Measurements from ENCODE around the gene CIB1.
A peak's percentile ranks its signal among the peaks of the same experiment; 100 is the strongest.

CIB1 gene

GRCh38 chr15:90219421-90220141 is 14.2 kb downstream of the CIB1 start:
- 66% methylated on average over 17 of the region's 17 CpGs for WGBS (ENCODE audit: insufficient coverage)
- peak; percentile 29 to 65 (median 52) for DNase-seq
- CTCF ChIA-PET, result interaction anchor here (0.8 to 3.9 kb wide), 13 partner anchors 11 to 136 kb away, joined by 3 to 17 read pairs (median 4); partner anchors contain the start of genes CIB1 and GDPGP1

DNA sequence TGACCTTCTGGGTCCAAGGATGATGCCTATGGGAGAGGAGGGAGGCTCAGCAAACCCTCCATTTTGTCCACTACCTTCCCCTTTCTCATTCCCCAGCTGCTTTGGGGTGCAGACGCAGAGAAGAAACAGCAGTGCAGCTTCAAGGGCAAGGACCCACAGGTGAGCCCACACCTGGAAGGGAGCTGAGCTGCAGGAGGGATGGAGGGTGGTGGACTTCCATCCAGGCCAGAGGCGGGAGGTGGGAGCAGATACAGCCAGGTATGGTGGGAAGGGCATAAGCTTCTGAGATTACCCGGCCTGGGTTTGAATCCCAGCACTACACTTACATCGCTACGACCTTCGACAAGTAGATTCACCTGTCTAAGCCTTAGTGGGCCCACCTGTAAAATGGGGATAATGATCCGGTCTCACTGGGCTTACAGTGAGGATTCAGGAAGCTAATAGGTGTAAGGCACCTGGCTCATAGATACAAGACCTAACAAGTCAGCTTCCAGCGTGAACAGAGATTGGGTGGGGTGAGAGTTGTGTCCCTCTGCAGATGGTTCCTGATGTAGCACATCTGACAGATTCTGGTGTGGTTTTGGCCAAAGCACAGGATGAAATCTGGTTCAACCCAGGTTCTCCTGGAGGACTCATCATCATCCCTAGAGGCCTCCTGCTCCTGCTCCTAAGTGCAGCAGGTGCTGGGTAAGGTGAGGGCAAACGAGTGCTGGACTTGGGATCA is 15.9 kb downstream of the CIB1 start:
- ChIA-PET CTCF (interaction anchor here (0.8 to 3.9 kb wide), 12 partner anchors 9 to 78 kb away, joined by 3 to 17 read pairs (median 5); partner anchors contain the start of genes CIB1, GDPGP1 and SEMA4B), POLR2A (no interaction called here)
- H3K4me3 ChIP-seq (ENCODE audit: control insufficient read depth in 1 of 7, extremely low read depth in 1 of 7, insufficient read depth in 4 of 7, low read depth in 2 of 7, low read length in 6 of 7), result no peak overlapping the region
- H3K36me3 ChIP-seq (ENCODE audit: control insufficient read depth in 4 of 4, insufficient read depth in 4 of 4, low read length in 3 of 4), result peaks cover 0 to 6% (median 1%) of the 10 kb centered on the region in 4 experiments
- 98% methylated on average over 7 of the region's 9 CpGs for WGBS (ENCODE audit: insufficient coverage)
- H3K27me3 ChIP-seq (replicated peaks in 2 of 5; ENCODE audit: control insufficient read depth in 4 of 5, insufficient read depth in 5 of 5, low read length in 4 of 5), result no peaks in the 10 kb centered on the region
- no peak overlapping the region for H3K27ac ChIP-seq (ENCODE audit: insufficient read depth in 1 of 2, low read depth in 1 of 2, low read length in 2 of 2, poor library complexity in 1 of 2, severe bottlenecking in 2 of 2)
- no peaks in the 10 kb centered on the region for H3K9me3 ChIP-seq (ENCODE audit: control extremely low read depth in 1 of 5, control insufficient read depth in 4 of 5, insufficient read depth in 2 of 5, low read depth in 1 of 5, low read length in 4 of 5)
- no peak for DNase-seq
- peaks cover 0 to 12% (median 11%) of the 10 kb centered on the region in 4 experiments for H3K4me1 ChIP-seq (ENCODE audit: control extremely low read depth in 1 of 4, control insufficient read depth in 4 of 4, insufficient read depth in 4 of 4, low read length in 3 of 4)

More at GRCh38 chr15:90219421-90220141, 14.2 kb downstream of the CIB1 start:
- no peaks in the 10 kb centered on the region for H3K4me1 ChIP-seq (ENCODE audit: control extremely low read depth in 1 of 4, control insufficient read depth in 4 of 4, insufficient read depth in 4 of 4, low read length in 3 of 4)
- POLR2A ChIA-PET, result no interaction called here
- no peaks in the 10 kb centered on the region for H3K27me3 ChIP-seq (replicated peaks in 2 of 5; ENCODE audit: control insufficient read depth in 4 of 5, insufficient read depth in 5 of 5, low read length in 4 of 5)
- no peak overlapping the region for H3K27ac ChIP-seq (ENCODE audit: insufficient read depth in 1 of 2, low read depth in 1 of 2, low read length in 2 of 2, poor library complexity in 1 of 2, severe bottlenecking in 2 of 2)
- H3K36me3 ChIP-seq (ENCODE audit: control insufficient read depth in 4 of 4, insufficient read depth in 4 of 4, low read length in 3 of 4), result peaks cover 2 to 13% (median 4%) of the 10 kb centered on the region in 4 experiments
- H3K9me3 ChIP-seq (ENCODE audit: control extremely low read depth in 1 of 5, control insufficient read depth in 4 of 5, insufficient read depth in 2 of 5, low read depth in 1 of 5, low read length in 4 of 5), result no peaks in the 10 kb centered on the region
- H3K4me3 ChIP-seq (ENCODE audit: control insufficient read depth in 1 of 7, extremely low read depth in 1 of 7, insufficient read depth in 4 of 7, low read depth in 2 of 7, low read length in 6 of 7), result no peak overlapping the region

DNA sequence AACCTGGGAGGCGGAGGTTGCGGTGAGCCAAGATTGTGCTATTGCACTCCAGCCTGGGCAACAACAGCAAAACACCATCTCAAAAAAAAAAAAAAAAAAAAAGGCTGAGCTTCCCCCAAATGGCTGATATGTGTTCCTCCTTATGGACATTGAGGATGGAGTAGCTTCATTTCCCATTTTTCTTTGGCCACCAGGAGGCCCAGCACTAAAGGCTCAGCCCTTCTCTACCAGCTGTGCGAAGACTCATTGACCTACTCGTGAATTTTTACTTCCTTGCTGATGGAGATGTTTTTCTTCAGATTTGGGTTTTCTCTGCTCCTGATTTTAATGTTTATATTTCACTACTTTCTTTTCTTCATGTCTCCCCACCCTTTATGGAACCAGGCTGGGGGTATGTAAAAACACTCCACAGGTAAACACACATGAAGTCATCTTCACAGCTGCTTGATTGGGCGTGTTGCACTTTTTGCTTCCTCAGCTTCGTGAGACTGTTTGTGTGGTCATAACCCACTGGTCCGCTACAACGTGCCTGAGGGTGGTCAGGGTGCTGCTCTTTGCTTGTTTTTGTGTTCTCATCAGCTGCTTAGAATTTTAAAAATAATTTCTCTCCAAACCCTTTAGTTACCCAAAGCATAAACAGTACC is 19.1 kb downstream of the CIB1 start:
- ChIA-PET POLR2A (interaction anchor here (0.9 kb wide), 1 partner anchor 113 kb away, joined by 5 read pairs; the partner anchor contains the start of gene IDH2), CTCF (interaction anchor here (0.6 to 2.5 kb wide), 17 partner anchors 9 to 461 kb away, joined by 3 to 14 read pairs (median 4); partner anchors contain the start of gene SEMA4B)
- peaks cover 0 to 36% (median 27%) of the 10 kb centered on the region in 4 experiments for H3K4me1 ChIP-seq (ENCODE audit: control extremely low read depth in 1 of 4, control insufficient read depth in 4 of 4, insufficient read depth in 4 of 4, low read length in 3 of 4)
- peaks cover 0 to 4% (median 1%) of the 10 kb centered on the region in 4 experiments for H3K36me3 ChIP-seq (ENCODE audit: control insufficient read depth in 4 of 4, insufficient read depth in 4 of 4, low read length in 3 of 4)
- H3K27ac ChIP-seq (ENCODE audit: insufficient read depth in 1 of 2, low read depth in 1 of 2, low read length in 2 of 2, poor library complexity in 1 of 2, severe bottlenecking in 2 of 2), result no peak overlapping the region
- H3K4me3 ChIP-seq (ENCODE audit: control insufficient read depth in 1 of 7, extremely low read depth in 1 of 7, insufficient read depth in 4 of 7, low read depth in 2 of 7, low read length in 6 of 7), result no peak overlapping the region
- H3K27me3 ChIP-seq (replicated peaks in 2 of 5; ENCODE audit: control insufficient read depth in 4 of 5, insufficient read depth in 5 of 5, low read length in 4 of 5), result no peaks in the 10 kb centered on the region
- DNase-seq, result no peak
- WGBS (ENCODE audit: insufficient coverage), result 81% methylated on average over 6 of the region's 8 CpGs
- H3K9me3 ChIP-seq (ENCODE audit: control extremely low read depth in 1 of 5, control insufficient read depth in 4 of 5, insufficient read depth in 2 of 5, low read depth in 1 of 5, low read length in 4 of 5), result no peaks in the 10 kb centered on the region

DNA sequence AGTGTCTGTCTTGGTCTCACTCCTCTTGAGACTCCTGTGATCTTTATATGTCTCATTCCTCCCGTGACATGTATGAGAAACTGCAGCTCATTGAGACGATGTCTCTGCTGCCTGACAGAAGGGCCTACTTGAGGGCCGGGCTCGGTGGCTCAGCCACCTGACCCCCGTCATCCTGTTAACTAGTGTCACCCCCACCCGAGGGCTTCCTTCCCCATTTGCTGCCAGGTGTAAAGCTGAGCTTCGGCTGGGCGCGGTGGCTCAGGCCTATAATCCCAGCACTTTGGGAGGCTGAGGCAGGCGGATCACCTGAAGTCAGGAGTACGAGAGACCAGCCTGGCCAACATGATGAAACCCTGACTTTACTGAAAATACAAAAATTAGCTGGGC is 19.9 kb downstream of the CIB1 start:
- ChIA-PET POLR2A (interaction anchor here (0.6 kb wide), 1 partner anchor 68 kb away, joined by 4 read pairs; no protein-coding TSS in a partner anchor), CTCF (interaction anchor here (0.6 to 2.4 kb wide), 11 partner anchors 9 to 152 kb away, joined by 3 to 14 read pairs (median 4); partner anchors contain the start of gene SEMA4B)
- peak in 2 of 3 donors; percentile 58 to 71 for DNase-seq
- Histone ChIP-seq H3K27me3 (replicated peaks in 2 of 5; ENCODE audit: control insufficient read depth in 4 of 5, insufficient read depth in 5 of 5, low read length in 4 of 5) (no peaks in the 10 kb centered on the region), H3K4me1 (ENCODE audit: control extremely low read depth in 1 of 4, control insufficient read depth in 4 of 4, insufficient read depth in 4 of 4, low read length in 3 of 4) (peaks cover 0 to 37% (median 27%) of the 10 kb centered on the region in 4 experiments), H3K36me3 (ENCODE audit: control insufficient read depth in 4 of 4, insufficient read depth in 4 of 4, low read length in 3 of 4) (peaks cover 0 to 4% (median 1%) of the 10 kb centered on the region in 4 experiments), H3K27ac (ENCODE audit: insufficient read depth in 1 of 2, low read depth in 1 of 2, low read length in 2 of 2, poor library complexity in 1 of 2, severe bottlenecking in 2 of 2) (peak overlapping the region in 1 of 2 experiments; percentile 6), H3K4me3 (ENCODE audit: control insufficient read depth in 1 of 7, extremely low read depth in 1 of 7, insufficient read depth in 4 of 7, low read depth in 2 of 7, low read length in 6 of 7) (no peak overlapping the region), H3K9me3 (ENCODE audit: control extremely low read depth in 1 of 5, control insufficient read depth in 4 of 5, insufficient read depth in 2 of 5, low read depth in 1 of 5, low read length in 4 of 5) (no peaks in the 10 kb centered on the region)
- 44% methylated on average over 11 of the region's 11 CpGs for WGBS (ENCODE audit: insufficient coverage)

- H3K36me3 ChIP-seq (ENCODE audit: control insufficient read depth in 4 of 4, insufficient read depth in 4 of 4, low read length in 3 of 4), result peaks cover 0 to 4% (median 1%) of the 10 kb centered on the region in 4 experiments
- 87% methylated on average over 9 of the region's 12 CpGs for WGBS (ENCODE audit: insufficient coverage)
- H3K9me3 ChIP-seq (ENCODE audit: control extremely low read depth in 1 of 5, control insufficient read depth in 4 of 5, insufficient read depth in 2 of 5, low read depth in 1 of 5, low read length in 4 of 5), result no peaks in the 10 kb centered on the region
- H3K27me3 ChIP-seq (replicated peaks in 2 of 5; ENCODE audit: control insufficient read depth in 4 of 5, insufficient read depth in 5 of 5, low read length in 4 of 5), result no peaks in the 10 kb centered on the region
- DNase-seq, result no peak
- CTCF ChIA-PET, result interaction anchor here (0.6 to 2.4 kb wide), 13 partner anchors 8 to 152 kb away, joined by 3 to 14 read pairs (median 3); partner anchors contain the start of genes CIB1, GDPGP1 and SEMA4B
- POLR2A ChIA-PET, result no interaction called here
- peaks cover 0 to 37% (median 27%) of the 10 kb centered on the region in 4 experiments for H3K4me1 ChIP-seq (ENCODE audit: control extremely low read depth in 1 of 4, control insufficient read depth in 4 of 4, insufficient read depth in 4 of 4, low read length in 3 of 4)
- no peak overlapping the region for H3K4me3 ChIP-seq (ENCODE audit: control insufficient read depth in 1 of 7, extremely low read depth in 1 of 7, insufficient read depth in 4 of 7, low read depth in 2 of 7, low read length in 6 of 7)
- peak overlapping the region in 1 of 2 experiments; percentile 6 for H3K27ac ChIP-seq (ENCODE audit: insufficient read depth in 1 of 2, low read depth in 1 of 2, low read length in 2 of 2, poor library complexity in 1 of 2, severe bottlenecking in 2 of 2)
Measured at GRCh38 chr15:90213122-90213817, 20.5 kb downstream of the CIB1 start.

Data from common myeloid progenitor, CD34-positive (primary cell).